Measurements from ENCODE around the gene DRD3.

- TF ChIP-seq POLR2AphosphoS5 (IDR thresholded peaks at IDR 0.05), result no peak
- TF ChIP-seq POLR2A (IDR thresholded peaks at IDR 0.05), result no peak
Observed at GRCh38 chr3:114207768-114208167, 28.9 kb upstream of the DRD3 start.
